ENCODE data around the gene MACROD2. TPM values are rescaled to one million over a fixed set of nuclear protein-coding genes. Genes with fewer than 3 reads are reported as not detected.

Gene MACROD2
- total and polyA plus RNA-seq, 4 donors, result 13.0 to 67.1 (median 20.7) TPM

DNA sequence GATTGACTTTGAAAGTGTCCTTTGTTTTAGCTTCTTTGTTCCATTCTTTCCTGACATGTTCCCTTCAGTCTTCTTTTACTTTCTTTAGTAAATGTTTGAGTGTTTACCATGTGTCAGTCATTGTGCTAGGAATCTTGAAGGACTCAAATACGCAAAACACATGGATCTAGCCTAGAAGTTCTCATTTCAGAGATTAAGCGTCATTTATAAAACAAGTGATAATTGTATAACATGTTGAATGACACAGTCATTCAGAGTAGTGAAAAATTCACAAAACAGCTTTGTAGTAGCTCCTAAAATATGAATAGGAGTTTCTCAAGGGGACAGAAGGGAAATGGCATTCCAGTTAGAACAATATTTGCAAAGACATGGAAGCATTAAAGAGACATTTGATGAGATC is 66.9 kb downstream of the MACROD2 start:
- no peak overlapping the region for H3K4me3 ChIP-seq
- no peaks in the 10 kb centered on the region for H3K36me3 ChIP-seq (ENCODE audit: control insufficient read depth in 4 of 4, insufficient read depth in 4 of 4, low read length in 4 of 4)
- DNase-seq (no peak), ATAC-seq (ENCODE audit: insufficient read depth, low FRiP score) (no peak)
- TF ChIP-seq, protein P1, sequence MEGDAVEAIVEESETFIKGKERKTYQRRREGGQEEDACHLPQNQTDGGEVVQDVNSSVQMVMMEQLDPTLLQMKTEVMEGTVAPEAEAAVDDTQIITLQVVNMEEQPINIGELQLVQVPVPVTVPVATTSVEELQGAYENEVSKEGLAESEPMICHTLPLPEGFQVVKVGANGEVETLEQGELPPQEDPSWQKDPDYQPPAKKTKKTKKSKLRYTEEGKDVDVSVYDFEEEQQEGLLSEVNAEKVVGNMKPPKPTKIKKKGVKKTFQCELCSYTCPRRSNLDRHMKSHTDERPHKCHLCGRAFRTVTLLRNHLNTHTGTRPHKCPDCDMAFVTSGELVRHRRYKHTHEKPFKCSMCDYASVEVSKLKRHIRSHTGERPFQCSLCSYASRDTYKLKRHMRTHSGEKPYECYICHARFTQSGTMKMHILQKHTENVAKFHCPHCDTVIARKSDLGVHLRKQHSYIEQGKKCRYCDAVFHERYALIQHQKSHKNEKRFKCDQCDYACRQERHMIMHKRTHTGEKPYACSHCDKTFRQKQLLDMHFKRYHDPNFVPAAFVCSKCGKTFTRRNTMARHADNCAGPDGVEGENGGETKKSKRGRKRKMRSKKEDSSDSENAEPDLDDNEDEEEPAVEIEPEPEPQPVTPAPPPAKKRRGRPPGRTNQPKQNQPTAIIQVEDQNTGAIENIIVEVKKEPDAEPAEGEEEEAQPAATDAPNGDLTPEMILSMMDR (IDR thresholded peaks at IDR 0.05; ENCODE audit: control extremely low read depth, extremely low read depth), result no peak
- 93 to 94% methylated on average over 2 of the region's 2 CpGs for WGBS, 2 donors
- no peaks in the 10 kb centered on the region for H3K4me1 ChIP-seq (ENCODE audit: control insufficient read depth in 5 of 5, insufficient read depth in 5 of 5, low read length in 5 of 5)
- H3K27me3 ChIP-seq (ENCODE audit: control insufficient read depth in 3 of 3, insufficient read depth in 3 of 3, low read length in 2 of 3), result no peaks in the 10 kb centered on the region
- H3K27ac ChIP-seq (ENCODE audit: low read depth in 1 of 2, low read length in 1 of 2), result no peak overlapping the region
- no peak overlapping the region for H3K9ac ChIP-seq (ENCODE audit: insufficient read depth in 1 of 2, low read length in 2 of 2)
- H3K9me3 ChIP-seq (ENCODE audit: control insufficient read depth in 4 of 4, insufficient read depth in 3 of 4, low read length in 3 of 4), result no peaks in the 10 kb centered on the region

DNA sequence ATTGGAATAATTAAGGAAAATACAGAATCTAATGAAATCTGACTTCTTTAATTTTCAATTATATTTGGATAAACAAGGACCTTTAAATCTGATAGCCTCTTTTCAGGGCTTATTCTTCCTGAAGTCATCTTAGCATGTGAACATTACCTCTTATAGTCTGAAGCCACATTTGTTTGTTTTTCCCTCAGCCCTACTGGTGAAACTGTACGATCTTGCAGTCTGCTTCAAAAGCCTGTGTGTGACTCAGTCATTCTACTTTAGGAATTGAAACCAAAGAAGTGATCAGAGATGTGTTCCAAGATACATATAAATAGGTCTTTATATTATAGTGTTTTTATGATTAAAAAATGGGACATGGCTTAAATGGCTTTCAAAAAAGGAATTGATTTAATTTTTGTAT is 67.5 kb downstream of the MACROD2 start:
- ATAC-seq (ENCODE audit: insufficient read depth, low FRiP score), result no peak
- Histone ChIP-seq H3K27ac (ENCODE audit: low read depth in 1 of 2, low read length in 1 of 2) (no peak overlapping the region), H3K4me3 (no peak overlapping the region), H3K4me1 (ENCODE audit: control insufficient read depth in 5 of 5, insufficient read depth in 5 of 5, low read length in 5 of 5) (no peaks in the 10 kb centered on the region), H3K36me3 (ENCODE audit: control insufficient read depth in 4 of 4, insufficient read depth in 4 of 4, low read length in 4 of 4) (no peaks in the 10 kb centered on the region), H3K9ac (ENCODE audit: insufficient read depth in 1 of 2, low read length in 2 of 2) (no peak overlapping the region), H3K27me3 (ENCODE audit: control insufficient read depth in 3 of 3, insufficient read depth in 3 of 3, low read length in 2 of 3) (no peaks in the 10 kb centered on the region), H3K9me3 (ENCODE audit: control insufficient read depth in 4 of 4, insufficient read depth in 3 of 4, low read length in 3 of 4) (no peaks in the 10 kb centered on the region)
- 42 to 58% methylated on average over 1 of the region's 1 CpG for WGBS, 2 donors
- DNase-seq, result no peak
- TF ChIP-seq, protein P1 (IDR thresholded peaks at IDR 0.05; ENCODE audit: control extremely low read depth, extremely low read depth), result no peak

DNA sequence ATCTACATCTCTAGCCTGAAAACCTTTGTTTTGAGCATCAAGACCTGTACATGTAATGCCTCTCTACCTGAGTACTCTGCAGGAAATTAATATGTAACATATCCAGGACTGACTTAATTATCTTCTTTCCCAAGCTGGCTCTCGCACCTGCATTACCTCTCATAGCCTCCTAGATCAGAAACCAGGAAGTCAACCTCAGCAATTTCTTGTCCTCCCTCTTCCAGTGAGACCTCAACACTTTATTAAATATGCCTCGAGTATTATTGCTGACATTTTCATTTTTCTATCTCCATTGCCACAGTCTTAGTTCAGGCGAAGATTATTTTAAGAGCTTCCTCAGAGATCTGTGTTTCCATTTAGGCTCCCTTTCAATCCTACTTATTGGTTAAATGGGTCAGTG is 69.0 kb downstream of the MACROD2 start:
- H3K9ac ChIP-seq (ENCODE audit: insufficient read depth in 1 of 2, low read length in 2 of 2), result no peak overlapping the region
- H3K27ac ChIP-seq (ENCODE audit: low read depth in 1 of 2, low read length in 1 of 2), result no peak overlapping the region
- TF ChIP-seq, protein P1 (IDR thresholded peaks at IDR 0.05; ENCODE audit: control extremely low read depth, extremely low read depth), result no peak
- ATAC-seq (ENCODE audit: insufficient read depth, low FRiP score), result no peak
- no peak overlapping the region for H3K4me3 ChIP-seq
- H3K4me1 ChIP-seq (ENCODE audit: control insufficient read depth in 5 of 5, insufficient read depth in 5 of 5, low read length in 5 of 5), result no peaks in the 10 kb centered on the region
- H3K27me3 ChIP-seq (ENCODE audit: control insufficient read depth in 3 of 3, insufficient read depth in 3 of 3, low read length in 2 of 3), result no peaks in the 10 kb centered on the region
- no peaks in the 10 kb centered on the region for H3K9me3 ChIP-seq (ENCODE audit: control insufficient read depth in 4 of 4, insufficient read depth in 3 of 4, low read length in 3 of 4)
- 87 to 89% methylated on average over 3 of the region's 3 CpGs for WGBS, 2 donors
- no peak for DNase-seq
- no peaks in the 10 kb centered on the region for H3K36me3 ChIP-seq (ENCODE audit: control insufficient read depth in 4 of 4, insufficient read depth in 4 of 4, low read length in 4 of 4)

DNA sequence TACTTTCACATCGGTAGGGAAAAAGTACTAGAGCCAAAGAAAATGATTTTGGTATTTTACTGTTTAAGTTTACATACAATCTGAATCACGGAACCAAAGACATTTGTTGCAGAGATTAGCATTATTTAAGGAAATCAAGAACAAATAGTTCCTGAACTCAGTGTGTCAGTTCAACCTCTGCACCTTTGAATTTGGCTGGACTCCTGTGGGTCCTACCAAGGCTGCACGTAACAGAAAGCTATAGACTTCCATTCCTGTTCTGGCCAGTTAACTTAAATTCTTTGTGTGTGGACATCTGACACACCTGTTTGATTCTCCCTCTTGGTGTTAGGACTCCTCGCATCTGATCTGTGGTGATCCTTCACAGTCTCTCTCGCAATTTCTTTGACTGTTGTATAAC is 69.6 kb downstream of the MACROD2 start:
- Histone ChIP-seq H3K4me1 (ENCODE audit: control insufficient read depth in 5 of 5, insufficient read depth in 5 of 5, low read length in 5 of 5) (no peaks in the 10 kb centered on the region), H3K36me3 (ENCODE audit: control insufficient read depth in 4 of 4, insufficient read depth in 4 of 4, low read length in 4 of 4) (no peaks in the 10 kb centered on the region), H3K4me3 (no peak overlapping the region), H3K9ac (ENCODE audit: insufficient read depth in 1 of 2, low read length in 2 of 2) (no peak overlapping the region), H3K27me3 (ENCODE audit: control insufficient read depth in 3 of 3, insufficient read depth in 3 of 3, low read length in 2 of 3) (no peaks in the 10 kb centered on the region), H3K9me3 (ENCODE audit: control insufficient read depth in 4 of 4, insufficient read depth in 3 of 4, low read length in 3 of 4) (peaks cover 0 to 2% (median 0%) of the 10 kb centered on the region in 4 donors), H3K27ac (ENCODE audit: low read depth in 1 of 2, low read length in 1 of 2) (no peak overlapping the region)
- WGBS, 2 donors, result 87 to 90% methylated on average over 5 of the region's 5 CpGs
- no peak for DNase-seq
- TF ChIP-seq, protein P1 (IDR thresholded peaks at IDR 0.05; ENCODE audit: control extremely low read depth, extremely low read depth), result no peak
- ATAC-seq (ENCODE audit: insufficient read depth, low FRiP score), result no peak

Measured in lung (tissue), 12 donors.